NCI-H2196 treated with DMSO at 0.1 percent for 48 hours (cell line): ENCODE measurements around the gene GUCY2F.

ENCODE experiments used
- DNase-seq: peaks from one replicate; lab custom pipeline; 2025; ENCODE audit not compliant: unreplicated experiment; lab: John Stamatoyannopoulos, UW

GUCY2F gene

DNA sequence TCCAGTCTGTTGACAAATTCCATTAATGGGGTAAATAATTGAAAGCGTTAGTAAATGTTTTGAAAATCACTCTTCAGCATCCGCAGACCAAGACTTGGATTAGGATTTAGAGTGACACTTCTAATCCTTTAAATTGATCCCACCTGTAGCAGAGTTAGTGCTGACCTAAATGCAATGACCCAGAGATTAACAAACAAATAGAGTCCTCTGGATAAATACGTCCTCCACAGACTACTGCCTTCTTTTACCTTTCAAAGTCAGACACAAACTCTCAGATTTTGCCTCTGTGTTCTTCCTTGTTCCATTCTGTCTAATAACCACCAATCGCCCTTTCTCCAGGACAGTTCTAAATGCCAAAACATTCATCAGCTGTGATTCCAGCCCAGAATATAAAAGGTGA lies at the start of gene GUCY2F:
Gene GUCY2F, minus strand, starts transcription at position 101 of the 400 bp plus-strand sequence. CDS start 6,150 bp downstream, outside the sequence.
- DNase-seq, result no peak

DNA sequence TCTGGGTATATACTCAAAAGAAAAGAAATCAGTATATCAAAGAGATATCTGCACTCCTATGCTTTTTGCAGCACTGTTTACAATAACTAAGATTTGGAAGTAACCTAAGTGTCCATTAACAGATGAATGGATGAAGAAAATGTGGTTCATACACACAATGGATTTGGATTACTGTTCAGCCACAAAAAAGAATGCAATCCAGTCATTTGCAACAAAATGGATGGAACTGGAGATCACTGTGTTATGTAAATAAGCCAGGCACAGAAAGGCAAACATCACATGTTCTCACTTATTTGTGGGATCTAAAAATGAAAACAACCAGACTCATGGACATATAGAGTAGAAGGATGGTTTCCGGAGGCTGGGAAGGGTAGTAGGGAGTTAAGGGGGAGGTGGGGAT lies 37.1 kb upstream of the GUCY2F start:
- DNase-seq, result no peak

DNA sequence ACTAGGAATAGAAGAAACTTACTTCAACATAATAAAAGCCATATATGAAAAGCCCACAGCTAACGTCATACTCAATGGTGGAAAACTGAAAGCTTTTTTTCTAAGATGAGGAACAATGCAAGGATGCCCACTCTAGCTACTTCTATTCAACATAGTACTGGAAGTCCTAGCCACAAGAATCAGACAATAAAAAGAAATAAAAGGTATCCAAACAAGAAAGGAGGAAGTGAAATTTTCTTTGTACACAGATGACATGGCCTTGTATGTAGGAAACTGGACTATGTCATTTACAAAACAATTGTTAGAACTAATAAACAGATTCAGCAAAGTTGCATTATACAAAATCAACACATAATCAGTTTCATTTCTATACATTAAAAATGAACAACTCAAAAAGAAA lies 29.2 kb upstream of the GUCY2F start:
- no peak for DNase-seq

DNA sequence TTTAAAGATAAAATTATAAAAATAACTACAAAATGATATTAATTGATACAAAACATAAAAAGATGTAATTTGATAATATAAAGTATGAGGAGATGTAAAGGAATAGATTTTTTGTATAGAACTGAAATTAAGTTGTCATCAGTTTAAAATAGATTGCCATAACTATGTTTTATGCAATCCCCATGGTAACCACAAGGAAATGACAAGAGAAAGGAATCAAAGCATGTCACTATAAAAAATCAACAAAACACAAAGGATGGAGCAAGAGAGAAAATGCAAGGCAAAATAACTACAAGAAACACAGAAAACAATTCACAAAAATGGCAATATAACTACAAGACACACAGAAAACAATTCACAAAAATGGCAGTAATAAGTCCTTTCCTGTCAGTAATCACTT lies 27.0 kb upstream of the GUCY2F start:
- DNase-seq, result no peak

DNA sequence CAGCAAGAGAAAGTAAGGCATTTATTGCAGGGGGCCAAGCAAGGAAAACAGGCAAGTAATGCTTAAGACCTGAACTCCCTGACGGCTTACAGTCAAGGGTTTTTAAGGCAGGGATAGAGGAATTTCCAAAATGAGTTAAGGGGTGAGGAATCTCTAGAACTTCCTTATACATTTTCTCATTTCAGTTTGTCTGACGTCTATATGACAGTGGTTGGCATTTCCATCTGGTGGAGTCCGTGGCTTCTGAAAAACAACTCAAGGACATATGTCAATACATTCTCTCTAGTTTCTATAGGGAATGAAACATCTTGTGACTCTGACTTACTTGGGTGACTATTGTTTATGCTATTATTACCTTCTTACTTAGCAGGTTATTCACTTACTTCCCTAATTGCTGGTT lies 19.3 kb upstream of the GUCY2F start:
- no peak for DNase-seq

DNA sequence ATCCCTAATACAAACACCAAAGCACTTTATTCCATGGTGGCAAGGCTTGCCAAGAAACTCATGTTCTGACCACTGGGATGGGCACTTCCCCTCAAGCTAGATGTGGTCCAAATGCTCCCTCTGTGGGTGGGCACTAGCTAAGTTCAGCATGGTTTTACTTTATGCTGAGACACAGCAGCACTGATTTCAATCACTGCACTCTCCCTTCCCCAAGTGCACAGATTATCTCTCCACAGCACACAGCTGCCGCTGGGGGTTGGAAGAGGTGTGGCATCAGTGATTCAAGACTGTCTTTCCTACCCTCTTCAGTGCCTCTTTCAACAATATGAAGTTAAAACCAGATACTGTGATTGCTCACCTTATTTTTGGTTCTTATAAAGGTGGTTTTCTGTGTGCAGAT lies 16.5 kb upstream of the GUCY2F start:
- DNase-seq, result no peak

DNA sequence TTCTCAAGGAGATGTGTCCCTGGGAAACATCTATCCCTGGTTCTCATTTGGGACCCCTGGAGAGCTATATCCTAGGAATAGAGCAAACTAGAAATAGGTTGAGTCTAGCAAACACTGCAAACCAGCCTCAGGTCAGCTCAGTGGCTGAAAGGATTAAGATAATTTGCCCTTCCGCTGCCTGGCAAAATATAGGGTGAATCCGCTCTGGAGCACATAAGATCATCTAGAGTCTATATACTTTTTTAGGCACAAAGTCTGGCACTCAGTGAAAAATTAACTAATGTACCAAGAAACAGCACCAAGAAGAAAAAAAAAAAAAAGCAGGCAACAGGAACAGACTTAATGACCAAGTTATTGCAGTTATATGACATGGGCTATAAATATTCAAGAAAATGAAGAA lies 7.3 kb upstream of the GUCY2F start:
- no peak for DNase-seq

DNA sequence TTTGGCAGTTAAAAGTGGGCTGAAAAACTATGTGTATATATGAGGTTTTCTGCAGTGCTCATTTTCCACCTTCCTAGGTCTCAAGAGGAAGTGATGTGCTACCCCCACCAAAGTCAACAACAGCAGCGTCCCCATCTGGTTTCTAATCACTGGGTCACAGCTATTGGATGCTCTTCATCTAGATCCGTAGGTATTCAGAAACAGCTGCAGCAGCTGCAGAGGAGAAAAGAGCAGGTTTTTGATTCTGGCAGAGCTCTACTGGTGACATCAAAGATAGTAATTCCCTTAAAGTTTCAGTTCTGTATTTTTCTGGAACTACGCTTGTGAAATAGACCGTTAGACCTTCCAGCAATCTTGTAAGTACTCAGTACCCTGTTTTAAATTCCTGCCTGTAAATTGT lies 5.8 kb upstream of the GUCY2F start:
- DNase-seq, result no peak

DNA sequence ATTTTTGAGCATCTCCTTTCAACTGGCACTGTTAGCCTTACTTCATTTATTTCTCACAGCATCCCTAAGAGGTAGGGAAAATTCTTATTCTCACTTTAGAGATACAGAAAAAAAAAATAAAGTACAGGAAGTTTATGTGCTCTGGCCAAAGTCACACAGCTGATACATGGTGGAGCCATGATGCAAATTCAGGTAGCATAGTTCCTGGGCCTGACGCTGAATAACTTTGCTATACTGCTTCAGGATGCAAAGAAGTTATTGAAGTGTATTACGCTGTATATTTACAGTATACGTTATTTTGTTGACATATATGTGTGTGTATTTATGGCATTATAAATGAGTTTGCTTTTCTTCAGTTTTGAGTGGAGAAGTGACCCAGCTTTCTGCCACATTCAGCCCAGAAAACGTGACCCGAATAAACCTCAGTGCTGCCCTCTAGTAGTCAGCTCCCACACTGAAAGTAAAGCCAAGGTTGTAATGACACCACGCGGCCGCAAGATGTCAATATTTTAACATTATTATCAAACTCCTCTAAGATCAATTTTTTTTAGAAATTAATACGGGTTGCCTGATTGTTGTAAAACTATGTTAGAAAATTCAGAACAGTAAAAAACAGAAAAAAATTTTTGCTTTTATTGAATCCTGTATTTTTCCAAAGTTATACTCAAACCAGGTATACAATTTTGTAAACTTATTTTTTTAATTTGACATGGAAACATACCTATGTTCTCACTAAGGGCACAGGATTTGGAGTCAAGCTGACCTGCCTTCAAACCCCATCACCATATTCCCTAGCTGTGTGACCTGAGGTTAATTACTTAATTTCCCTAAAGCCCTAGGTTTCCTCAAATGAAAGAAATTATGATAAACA lies 3.8 kb upstream of the GUCY2F start:
- peak; percentile 3 for DNase-seq

DNA sequence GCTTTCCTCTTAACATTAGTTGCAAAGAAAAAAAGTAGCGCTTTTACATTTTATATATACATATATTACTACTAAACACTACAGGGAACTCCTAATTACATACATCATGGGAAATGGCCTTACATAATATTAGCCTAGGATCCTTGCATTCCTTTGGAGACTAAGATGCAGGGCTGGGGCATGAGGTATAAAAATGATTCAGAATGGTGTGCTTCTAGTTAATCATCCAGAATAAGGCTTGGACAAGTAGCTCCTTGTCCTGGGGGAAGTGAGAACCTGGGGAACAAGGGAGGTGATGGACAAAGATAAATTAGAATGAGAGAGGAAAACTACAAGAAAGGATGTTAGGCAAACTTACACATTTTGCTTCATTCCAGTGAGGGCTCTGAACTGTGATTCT lies 3.0 kb upstream of the GUCY2F start:
- no peak for DNase-seq

DNA sequence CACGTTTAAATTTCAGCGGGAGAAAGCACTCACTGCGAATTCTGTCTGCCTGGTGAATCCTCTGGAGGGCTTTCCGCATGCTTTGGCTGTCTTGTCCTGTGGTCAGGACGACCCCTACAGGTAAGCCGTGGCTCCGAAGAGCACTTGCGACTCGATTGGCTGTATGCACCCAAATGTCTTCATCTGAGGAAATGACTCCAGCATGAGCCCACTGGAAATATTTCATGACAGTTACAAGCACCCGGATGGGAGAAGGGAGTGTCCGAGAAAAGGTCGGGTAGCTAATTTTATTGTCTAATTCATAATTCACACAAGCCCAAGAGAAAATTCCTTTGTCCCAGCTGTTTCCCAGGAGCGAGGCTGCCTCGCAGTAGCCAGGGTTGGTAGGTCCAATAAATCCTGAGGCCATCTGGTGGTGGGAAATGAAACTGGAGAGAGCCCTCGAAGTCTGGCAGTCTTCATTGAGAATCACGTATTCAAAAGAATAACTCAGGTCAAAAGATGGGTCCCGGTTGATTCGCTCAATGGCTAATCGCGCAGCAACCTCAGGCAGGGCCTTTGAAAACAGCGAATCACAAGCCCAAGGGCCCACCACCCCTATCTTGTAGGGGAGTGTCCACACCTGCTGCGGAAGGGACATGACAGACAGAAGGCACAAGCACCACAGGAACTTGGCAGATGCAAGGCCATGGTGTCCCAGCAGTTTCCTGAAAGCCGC lies 6.6 kb downstream of the GUCY2F start:
- DNase-seq, result no peak

DNA sequence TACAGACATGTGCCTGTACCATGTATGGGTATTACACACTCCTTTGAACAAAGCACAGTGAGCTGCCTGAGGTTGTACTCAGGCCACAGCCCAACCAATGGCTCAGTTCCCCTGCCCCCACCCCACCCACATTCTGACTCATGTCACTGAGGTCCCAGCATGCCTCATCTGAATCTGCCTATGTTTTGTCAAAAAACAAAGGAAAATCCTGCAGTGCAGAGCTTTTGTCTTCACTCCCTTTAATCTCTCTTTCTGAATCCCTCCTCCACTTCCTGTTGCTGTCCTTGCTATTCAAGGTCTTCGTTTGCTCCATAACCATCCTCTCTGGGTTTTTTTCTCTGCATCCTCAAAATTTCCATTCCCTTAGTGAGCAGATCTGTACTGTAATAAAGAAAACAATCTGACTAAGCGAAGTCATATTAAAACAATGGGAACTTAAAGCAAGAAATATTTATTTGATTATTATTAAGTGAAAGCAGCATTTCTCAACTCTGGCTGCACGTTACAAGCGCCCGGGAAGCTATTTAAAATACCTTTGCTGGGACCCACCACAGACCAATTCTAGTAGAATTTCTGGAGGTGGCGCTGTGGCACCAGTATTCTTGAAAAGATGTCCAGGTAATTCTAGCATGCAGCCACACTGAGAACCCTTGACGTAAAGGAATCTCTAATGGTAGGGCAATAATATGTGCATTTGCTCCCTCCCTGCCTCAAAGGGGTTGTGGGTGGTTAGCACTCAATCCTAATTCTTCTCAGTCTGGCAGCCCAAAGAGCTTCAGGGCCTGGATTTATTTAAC lies 8.7 kb downstream of the GUCY2F start:
- DNase-seq, result no peak

DNA sequence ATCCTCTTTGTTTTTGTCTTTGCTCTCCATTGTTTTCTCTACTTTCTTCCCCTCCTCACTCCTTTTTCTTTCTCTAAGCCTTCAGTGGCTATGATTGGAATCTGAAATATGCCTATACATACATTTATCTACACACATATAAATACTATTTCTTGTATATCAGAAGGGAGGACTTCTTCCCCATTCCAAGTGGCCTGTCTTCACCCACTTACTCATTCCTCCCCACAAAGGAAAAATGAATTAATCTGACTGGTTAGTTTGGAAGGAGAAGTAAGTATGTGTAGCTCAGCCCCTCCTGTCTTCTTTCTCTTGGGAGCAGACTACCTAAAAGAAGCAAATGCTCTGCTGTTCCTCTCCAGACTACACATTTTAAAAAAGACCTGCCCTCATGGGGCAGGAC lies 17.7 kb downstream of the GUCY2F start:
- no peak for DNase-seq

DNA sequence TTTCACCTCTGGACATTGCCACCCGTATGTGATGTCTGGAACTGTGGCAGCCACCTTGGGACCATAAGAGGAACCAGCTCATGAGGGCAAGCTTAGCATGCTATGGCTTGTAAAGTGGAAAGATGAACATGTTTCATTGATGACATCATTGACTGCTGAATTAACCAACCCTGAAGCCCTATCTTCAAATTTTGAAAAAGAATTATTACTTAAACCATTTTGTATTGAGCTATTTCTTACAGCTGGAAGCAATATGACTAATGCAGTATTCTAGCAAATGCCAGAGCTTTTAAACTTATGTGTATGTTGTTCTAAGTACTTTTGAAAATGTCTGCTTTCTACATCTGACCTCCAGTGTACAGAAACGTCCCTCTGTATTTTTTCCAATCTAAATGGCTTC lies 18.1 kb downstream of the GUCY2F start:
- no peak for DNase-seq

DNA sequence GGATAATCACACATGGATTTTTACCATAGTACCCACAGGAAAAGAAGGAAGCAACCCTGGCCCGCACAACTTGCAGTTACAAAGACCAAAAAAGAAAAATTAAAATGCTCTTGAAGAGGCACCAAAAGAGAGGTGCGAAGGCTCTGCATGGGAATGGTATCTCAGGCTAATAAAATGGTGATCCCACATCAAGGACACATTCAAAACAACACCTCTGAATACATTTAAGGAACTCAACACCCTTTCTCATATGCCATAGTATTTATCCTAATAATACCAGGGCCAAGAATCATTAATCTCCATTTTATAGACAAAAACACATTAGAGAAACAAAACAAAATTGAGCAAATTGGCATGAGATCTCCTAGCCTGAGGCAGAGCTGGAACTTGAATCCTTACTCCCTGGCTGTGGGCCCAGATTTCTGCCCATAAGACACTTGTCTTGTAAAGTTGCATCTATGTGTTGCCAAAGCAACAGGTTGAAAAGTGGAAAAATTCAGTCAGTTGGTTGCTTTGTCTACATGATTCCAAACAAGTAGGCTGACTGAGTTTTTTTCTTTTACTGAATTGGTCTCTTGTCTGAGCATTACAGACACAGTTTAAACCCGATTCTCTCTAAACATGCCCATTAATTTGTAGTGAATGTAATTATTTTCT lies 33.5 kb downstream of the GUCY2F start:
- no peak for DNase-seq

DNA sequence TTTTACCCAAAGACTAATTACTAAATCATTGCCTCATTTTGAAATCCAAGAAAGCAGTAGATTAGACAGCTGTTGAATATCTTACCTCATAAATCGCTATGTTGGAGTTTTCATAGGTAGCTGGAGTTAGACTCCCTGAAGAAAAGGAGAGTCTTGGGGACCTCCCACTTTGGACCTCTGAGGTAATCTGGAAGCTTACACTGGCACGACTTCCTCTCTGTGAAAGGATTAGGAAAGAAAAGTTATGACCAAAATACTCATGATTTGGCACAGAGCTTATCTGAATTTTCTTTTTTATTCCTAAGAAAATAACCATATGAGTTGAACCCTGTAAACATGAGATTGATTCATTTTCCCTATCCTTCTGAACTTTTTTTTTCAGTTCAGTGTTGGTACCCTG lies 40.6 kb downstream of the GUCY2F start:
- no peak for DNase-seq

DNA sequence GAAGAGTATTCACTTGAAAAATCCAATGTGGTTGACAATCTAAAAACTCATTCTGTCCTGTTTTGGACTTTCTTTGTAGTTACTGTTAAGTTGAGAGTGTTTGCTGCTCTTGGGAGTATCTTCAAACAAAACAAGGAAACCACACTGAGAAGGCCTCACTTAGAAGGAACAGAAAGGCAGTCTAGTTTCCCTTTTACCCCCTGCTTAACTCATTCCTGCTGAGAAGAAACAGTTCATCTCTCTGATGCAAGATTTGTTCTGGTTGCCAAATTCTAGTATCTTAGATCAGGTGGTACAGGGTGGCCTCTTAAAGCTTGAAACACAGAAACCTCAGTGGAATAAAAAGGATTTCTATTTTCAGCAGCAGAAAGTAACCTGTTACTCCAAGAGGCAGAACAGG lies 41.4 kb downstream of the GUCY2F start:
- DNase-seq, result no peak

DNA sequence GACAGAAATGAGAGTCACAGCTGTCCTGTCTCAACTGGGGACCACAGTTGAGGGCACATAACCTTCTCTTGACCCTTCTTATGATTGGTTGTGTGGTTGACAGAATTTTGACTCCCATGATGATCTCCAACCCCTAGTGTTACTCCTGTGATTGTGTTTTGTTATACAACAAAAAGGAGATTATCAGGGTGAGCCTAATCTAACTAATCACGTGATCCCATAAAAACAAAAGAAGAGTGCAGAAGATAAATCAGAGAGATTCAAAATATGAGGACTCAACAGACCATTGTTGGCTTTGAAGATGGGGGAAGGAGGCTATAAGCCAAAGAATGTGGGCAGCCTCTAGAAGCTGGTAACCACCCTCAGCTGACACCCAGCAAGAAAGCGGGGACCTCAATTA lies 72.7 kb downstream of the GUCY2F start:
- DNase-seq, result no peak

DNA sequence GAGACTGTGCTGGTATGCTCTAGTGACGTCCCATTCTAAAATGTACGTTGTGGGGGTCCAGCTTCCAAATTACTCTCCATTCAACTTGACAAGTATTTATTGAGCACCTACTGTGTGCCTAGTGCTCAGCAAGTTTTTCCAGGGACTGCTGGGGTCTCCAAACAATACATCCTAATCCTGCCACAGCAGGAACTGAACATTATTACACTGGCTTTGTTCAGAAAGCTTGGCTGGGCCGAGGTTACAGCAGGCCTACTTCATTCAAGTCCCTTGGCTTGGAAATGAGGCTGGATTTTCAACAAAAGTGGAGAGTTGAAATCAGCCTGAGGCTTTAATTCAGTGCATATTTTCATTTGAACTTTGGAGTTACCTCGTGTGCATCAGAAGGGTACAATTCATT lies 78.0 kb downstream of the GUCY2F start:
- no peak for DNase-seq

DNA sequence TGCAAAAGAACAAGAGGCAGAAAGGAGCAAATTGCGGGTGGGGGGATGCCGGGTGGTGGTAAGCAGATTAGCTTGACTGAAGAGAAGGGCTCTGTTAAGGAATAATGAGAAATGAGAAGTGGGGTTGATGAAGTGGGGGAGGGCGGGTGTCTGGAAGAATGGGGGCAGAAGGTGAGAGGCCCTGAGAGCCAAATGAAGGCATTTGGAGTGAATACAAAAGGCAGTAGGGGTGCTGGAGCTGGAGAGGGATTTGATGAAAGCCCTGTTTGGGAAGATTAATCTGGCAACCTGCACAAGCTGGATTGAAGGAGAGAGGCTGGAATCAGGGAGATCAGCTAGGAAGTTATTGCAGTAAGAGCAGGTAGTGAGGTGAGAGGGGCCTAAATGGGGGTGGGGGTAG lies 82.1 kb downstream of the GUCY2F start:
- DNase-seq, result no peak

DNA sequence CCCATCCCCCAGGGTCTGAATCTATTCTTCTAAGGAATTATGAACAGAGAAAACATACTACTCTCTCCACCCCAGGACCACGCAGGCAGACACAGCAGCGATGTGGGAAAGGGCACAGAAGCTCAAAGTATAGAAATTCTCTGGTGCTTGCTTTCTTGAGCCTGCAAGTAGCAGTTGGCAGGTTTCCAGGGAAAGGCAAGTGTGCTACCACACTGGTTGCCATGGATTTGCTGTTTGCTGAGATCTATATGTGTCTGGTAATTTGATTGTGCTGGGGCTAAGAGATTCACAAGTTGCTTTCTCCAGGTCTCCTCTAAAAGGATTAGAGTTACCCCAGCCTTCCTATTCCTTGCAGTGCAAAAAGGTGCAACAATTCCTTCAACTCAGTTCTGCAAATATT lies 83.1 kb downstream of the GUCY2F start:
- DNase-seq, result no peak
